ENCODE data around the gene RNH1.

- TF ChIP-seq POLR2A (IDR thresholded peaks at IDR 0.05) (no peak), CTCF (IDR thresholded peaks at IDR 0.05) (no peak)
These were observed 5.9 kb downstream of the RNH1 start for GRCh38 chr11:501001-501682.

All from thyroid gland (tissue), 4 donors.